Mesothelial cell of epicardium (in vitro differentiated cells): Measurements from ENCODE around the gene TRIO. TPM values are rescaled to one million over a fixed set of nuclear protein-coding genes. Genes with fewer than 3 reads are reported as not detected.

Source experiments
- DNase-seq, 2 experiments: peaks; one replicate each; pipeline ENCODE4 v3.0.0; 2021; ENCODE audit warnings: low spot score in 2 of 2; ENCODE audit not compliant: unreplicated experiment in 2 of 2
- H3K27ac Mint-ChIP-seq: 2 replicates; pipeline ENCODE4 v1.8.0; 2021; ENCODE audit warnings: mixed read lengths
- H3K27me3 Mint-ChIP-seq: 2 replicates; pipeline ENCODE4 v1.8.0; 2021; ENCODE audit warnings: low read depth, mixed read lengths
- H3K36me3 Mint-ChIP-seq: 2 replicates; pipeline ENCODE4 v1.8.0; 2021; ENCODE audit warnings: mixed read lengths
- H3K4me1 Mint-ChIP-seq: 2 replicates; pipeline ENCODE4 v1.8.0; 2021; ENCODE audit warnings: mixed read lengths
- H3K4me3 Mint-ChIP-seq: 2 replicates; pipeline ENCODE4 v1.8.0; 2021; ENCODE audit warnings: mild to moderate bottlenecking, moderate library complexity, mixed read lengths
- H3K9me3 Mint-ChIP-seq: 2 replicates; pipeline ENCODE4 v1.8.0; 2021; ENCODE audit warnings: mixed read lengths
- CTCF ChIP-seq: fragments of 200-600 bp; sonication (generic); IDR thresholded peaks from one replicate; pipeline ENCODE4 v1.5.0; 2021; ENCODE audit warnings: antibody characterized with exemption; ENCODE audit not compliant: unreplicated experiment
- total RNA-seq: library from RNA; stranded (reverse); gene quantifications from 3 replicates; pipeline ENCODE4 v1.2.1, GENCODE V29; 2021

The TRIO gene
- total RNA-seq, 1 donor from 2014 or later, result 209 TPM

- H3K27me3 Mint-ChIP-seq, result no peaks in the 10 kb centered on the region
- H3K9me3 Mint-ChIP-seq, result no peaks in the 10 kb centered on the region
- no peak for TF ChIP-seq CTCF
- DNase-seq, result no peak
- no peak overlapping the region for H3K27ac Mint-ChIP-seq
- H3K4me3 Mint-ChIP-seq, result no peak overlapping the region
- no peaks in the 10 kb centered on the region for H3K36me3 Mint-ChIP-seq
- H3K4me1 Mint-ChIP-seq, result peaks cover 20% of the 10 kb centered on the region
Observed at GRCh38 chr5:14118551-14119320, 24.4 kb upstream of the TRIO start.

GRCh38 chr5:14120176-14120575 lies 23.0 kb upstream of the TRIO start:
- Mint-ChIP-seq H3K36me3 (no peaks in the 10 kb centered on the region), H3K4me1 (peaks cover 11% of the 10 kb centered on the region), H3K27me3 (no peaks in the 10 kb centered on the region), H3K9me3 (no peaks in the 10 kb centered on the region), H3K27ac (no peak overlapping the region), H3K4me3 (no peak overlapping the region)
- TF ChIP-seq CTCF, result no peak
- no peak for DNase-seq

- Mint-ChIP-seq H3K4me1 (peaks cover 10% of the 10 kb centered on the region), H3K36me3 (no peaks in the 10 kb centered on the region), H3K27ac (no peak overlapping the region), H3K27me3 (no peaks in the 10 kb centered on the region), H3K4me3 (no peak overlapping the region), H3K9me3 (no peaks in the 10 kb centered on the region)
- no peak for TF ChIP-seq CTCF
- DNase-seq, result no peak
Observed at GRCh38 chr5:14121552-14121951, 21.6 kb upstream of the TRIO start.

- TF ChIP-seq CTCF, result no peak
- DNase-seq, result no peak
- Mint-ChIP-seq H3K27me3 (no peaks in the 10 kb centered on the region), H3K36me3 (no peaks in the 10 kb centered on the region), H3K27ac (no peak overlapping the region), H3K4me3 (no peak overlapping the region), H3K4me1 (peaks cover 10% of the 10 kb centered on the region), H3K9me3 (no peaks in the 10 kb centered on the region)
Observed at GRCh38 chr5:14122089-14122488, 21.1 kb upstream of the TRIO start.

- no peak for TF ChIP-seq CTCF
Observed at GRCh38 chr5:14123551-14123950, 19.6 kb upstream of the TRIO start.

More at GRCh38 chr5:14123551-14123950, 19.6 kb upstream of the TRIO start:
- no peaks in the 10 kb centered on the region for H3K36me3 Mint-ChIP-seq
- H3K4me3 Mint-ChIP-seq, result no peak overlapping the region
- peaks cover 3% of the 10 kb centered on the region for H3K27me3 Mint-ChIP-seq
- no peak for DNase-seq
- no peaks in the 10 kb centered on the region for H3K9me3 Mint-ChIP-seq
- H3K27ac Mint-ChIP-seq, result no peak overlapping the region
- peaks cover 4% of the 10 kb centered on the region for H3K4me1 Mint-ChIP-seq
